GM21367 (cell line): Measurements from ENCODE around the gene TBC1D22A.

ENCODE experiments used
- ATAC-seq: cut with Tn5 transposase; IDR thresholded peaks from one replicate; pipeline ENCODE4 v1.9.1; 2021; ENCODE audit not compliant: unreplicated experiment

Gene TBC1D22A

DNA sequence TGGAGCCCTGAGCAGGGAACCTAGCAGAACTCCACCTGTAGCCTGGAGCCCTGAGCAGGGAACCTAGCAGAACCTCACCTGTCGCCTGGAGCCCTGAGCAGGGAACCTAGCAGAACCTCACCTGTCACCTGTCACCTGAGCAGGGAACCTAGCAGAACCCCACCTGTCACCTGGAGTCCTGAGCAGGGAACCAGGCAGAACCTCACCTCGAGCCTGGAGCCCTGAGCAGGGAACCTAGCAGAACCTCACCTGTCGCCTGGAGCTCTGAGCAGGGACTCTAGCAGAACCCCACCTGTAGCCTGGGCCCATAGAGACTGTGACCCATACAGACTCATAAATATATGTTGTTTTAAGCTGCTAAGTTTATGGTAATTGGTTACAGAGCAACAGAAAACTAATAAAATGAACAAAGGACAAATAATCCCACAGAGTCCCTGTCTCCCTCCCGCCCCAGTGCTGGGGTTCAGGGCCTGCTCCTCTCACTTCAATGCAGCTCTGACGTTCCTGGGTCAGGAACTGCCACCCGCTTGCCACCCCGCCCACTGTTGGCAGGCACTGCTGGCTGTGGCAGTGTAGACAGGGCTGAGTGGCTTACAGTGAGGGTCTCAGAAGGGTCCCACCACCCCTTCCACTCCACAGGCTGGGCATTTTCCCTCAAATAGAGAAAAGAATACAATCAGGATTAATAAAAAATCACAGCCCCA, 259.1 kb downstream of the TBC1D22A start:
- no peak for ATAC-seq

DNA sequence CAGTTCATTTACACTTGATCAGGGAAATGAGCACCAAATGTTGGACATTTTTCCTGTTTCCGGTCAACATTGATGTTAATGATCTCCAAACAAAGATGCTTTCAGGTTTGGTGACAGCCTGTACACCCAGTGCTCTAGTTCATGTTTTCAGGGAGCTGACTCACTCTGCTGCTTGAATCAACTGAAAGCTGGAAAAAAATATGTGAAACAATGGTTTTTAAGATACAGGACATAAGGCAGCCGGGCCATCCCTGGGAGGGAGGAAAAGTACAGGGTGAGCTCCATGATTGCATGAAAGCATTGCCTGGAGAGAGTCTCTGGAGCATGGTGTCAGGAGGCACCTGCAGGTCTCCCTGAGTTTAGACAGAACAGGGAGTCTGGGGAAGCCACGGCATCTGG, 259.6 kb downstream of the TBC1D22A start:
- no peak for ATAC-seq

- ATAC-seq, result no peak
Observed at GRCh38 chr22:47022475-47022874, 260.0 kb downstream of the TBC1D22A start.

DNA sequence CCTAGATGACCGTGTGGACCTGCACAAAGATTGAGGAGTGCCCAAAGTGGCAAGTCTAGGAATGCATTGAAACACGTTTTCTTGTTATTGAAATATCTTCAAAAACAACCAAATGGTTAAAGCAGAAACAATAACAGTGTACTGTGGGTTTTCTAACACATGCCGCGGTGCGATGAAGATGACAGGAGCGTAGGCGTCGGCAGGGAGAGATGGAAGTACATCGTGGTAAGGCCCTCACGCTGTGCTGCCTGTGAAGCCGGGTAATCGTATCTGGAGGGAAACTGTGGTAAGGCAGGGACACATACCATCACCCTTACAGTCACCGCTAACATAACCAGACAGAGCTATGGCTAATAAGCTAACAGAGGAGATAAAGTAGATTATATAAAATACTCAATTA, 261.4 kb downstream of the TBC1D22A start:
- ATAC-seq, result no peak

GRCh38 chr22:47027766-47028165, 265.3 kb downstream of the TBC1D22A start:
- ATAC-seq, result no peak

- no peak for ATAC-seq
Observed at GRCh38 chr22:47029244-47030074, 267.0 kb downstream of the TBC1D22A start.

DNA sequence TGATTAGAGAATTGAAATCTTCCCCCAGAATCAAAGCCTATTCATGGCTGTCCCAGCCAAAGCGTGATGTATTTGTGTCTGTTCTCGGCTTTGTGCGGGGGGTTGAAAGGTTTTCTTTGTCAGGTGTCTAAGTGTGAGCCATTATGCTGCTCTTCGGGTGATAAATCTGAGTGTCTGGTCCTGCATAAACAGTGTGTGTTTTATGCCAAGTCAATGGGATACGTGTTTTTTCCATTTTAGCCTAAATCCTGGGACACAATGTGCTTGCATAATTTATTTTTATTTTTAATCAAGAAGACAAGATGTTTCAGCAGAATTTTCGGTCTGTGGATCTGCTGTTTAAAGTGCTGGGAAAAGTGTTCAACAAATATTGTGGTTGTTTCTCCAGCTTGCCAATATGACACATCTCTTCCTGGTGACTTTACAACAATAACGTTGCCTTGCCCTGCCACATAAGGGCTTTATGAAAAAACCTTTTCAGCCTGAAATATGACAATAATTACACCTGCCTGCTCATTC, 267.8 kb downstream of the TBC1D22A start:
- ATAC-seq, result no peak

- ATAC-seq, result no peak
Observed at GRCh38 chr22:47030881-47031627, 268.6 kb downstream of the TBC1D22A start.

DNA sequence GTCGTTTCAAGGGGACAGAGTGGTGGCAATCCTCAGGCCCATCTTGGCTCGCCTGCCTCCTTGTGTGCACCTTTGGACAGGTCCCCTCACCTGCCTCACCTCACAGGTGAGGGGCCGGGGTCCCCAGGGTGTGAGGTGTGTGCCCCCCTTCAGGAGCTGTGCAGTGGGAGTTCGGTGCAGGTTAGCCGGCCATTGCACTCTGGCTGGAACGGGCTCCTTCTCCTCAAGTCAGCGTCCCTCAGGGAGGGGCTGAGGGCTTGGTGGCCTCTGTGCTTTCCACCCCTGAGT, 269.1 kb downstream of the TBC1D22A start:
- no peak for ATAC-seq

GRCh38 chr22:47032091-47032943, 269.9 kb downstream of the TBC1D22A start:
- ATAC-seq, result no peak

- no peak for ATAC-seq
Observed at GRCh38 chr22:47032956-47033647, 270.7 kb downstream of the TBC1D22A start.

DNA sequence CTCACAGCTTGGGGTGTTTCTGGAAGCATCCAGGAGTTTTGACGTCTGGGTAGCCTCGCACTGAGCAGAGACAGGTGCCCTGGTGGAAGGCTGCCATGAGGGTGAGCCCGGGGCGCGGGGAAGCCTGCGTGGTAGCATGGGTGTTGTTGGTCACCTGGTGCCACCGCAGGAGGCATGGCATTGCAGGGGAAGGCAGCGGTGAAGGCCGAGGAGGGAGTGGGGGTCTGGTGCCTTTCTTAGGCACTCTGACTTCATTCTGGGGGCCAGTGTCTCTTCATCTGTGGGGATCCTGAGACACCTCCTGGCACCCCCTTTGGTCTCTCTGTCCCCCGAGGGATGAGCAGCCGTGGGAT, 271.2 kb downstream of the TBC1D22A start:
- ATAC-seq, result no peak

GRCh38 chr22:47034076-47034808, 271.8 kb downstream of the TBC1D22A start:
- no peak for ATAC-seq

GRCh38 chr22:47034905-47035419, 272.5 kb downstream of the TBC1D22A start:
- ATAC-seq, result no peak

- no peak for ATAC-seq
Observed at GRCh38 chr22:47035425-47035881, 273.0 kb downstream of the TBC1D22A start.

DNA sequence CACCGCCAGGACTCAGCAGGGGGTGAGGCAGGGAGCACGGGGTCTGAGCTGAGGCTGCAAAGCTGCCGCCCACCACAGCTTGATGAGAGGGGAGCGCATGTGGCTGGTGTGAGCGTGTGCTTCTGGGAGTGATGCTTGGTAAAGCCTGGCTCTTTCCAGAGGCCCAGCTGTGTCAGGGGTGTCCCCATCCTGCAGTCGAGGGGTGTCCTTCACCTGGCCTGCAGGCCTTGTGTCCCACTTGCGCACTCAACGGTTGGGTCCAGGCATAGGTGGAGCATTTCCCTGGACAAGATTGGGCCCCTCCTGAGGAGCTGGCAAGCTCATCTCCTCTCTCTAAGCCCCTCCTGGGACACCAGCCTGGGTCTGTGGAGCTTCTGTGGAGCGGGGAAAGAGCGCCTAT, 273.9 kb downstream of the TBC1D22A start:
- no peak for ATAC-seq

GRCh38 chr22:47036936-47037485, 274.6 kb downstream of the TBC1D22A start:
- no peak for ATAC-seq

DNA sequence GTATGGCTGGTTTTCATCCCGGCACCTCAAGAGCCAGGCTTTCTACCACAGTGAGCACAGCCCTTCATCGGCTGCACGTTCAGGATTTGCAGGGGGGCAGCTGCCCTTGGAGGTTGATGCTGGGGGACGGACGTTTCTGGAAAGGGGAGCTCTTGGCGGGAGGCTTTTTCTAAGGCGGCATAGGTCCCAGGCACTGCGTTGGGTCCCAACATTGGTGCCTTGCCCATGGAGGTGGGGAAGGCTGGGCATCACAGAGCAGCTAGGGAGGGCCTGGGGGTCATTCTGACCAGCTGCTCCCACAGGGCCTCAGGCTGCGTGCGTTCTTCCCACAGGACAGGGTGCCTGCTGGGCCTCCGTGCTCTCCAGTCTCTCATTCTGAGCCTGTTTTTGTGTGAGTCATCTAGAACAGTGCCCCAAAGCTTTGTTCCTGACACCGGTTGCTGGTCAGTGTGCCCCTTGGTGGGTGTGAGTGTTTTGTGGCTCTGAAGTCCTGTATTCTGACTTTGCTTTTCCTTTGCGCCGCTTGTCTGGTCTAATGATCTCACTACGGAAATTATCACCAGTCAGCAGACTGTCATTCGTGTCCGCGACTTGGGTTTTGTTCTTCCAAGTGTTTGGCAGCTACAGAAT, 275.9 kb downstream of the TBC1D22A start:
- no peak for ATAC-seq
